DMS79 (cell line): Measurements from ENCODE around the gene MSI2.

Experiments
- DNase-seq: peaks from one replicate; lab custom pipeline; 2025; lab: John Stamatoyannopoulos, UW

MSI2 gene

GRCh38 chr17:57723427-57724025 is 467.2 kb downstream of the MSI2 start:
- DNase-seq = no peak

GRCh38 chr17:57724026-57724728 is 467.9 kb downstream of the MSI2 start:
- no peak for DNase-seq

- DNase-seq = no peak
These were observed 468.4 kb downstream of the MSI2 start for GRCh38 chr17:57724729-57725125.

GRCh38 chr17:57726213-57726790 is 470.0 kb downstream of the MSI2 start:
- no peak for DNase-seq

GRCh38 chr17:57726838-57727237 is 470.5 kb downstream of the MSI2 start:
- no peak for DNase-seq

- DNase-seq = no peak
These were observed 471.4 kb downstream of the MSI2 start for GRCh38 chr17:57727630-57728175.

GRCh38 chr17:57730026-57730701 is 473.8 kb downstream of the MSI2 start:
- no peak for DNase-seq

- DNase-seq = peak; percentile 89
These were observed 475.7 kb downstream of the MSI2 start for GRCh38 chr17:57732062-57732461.

GRCh38 chr17:57733085-57733484 is 476.8 kb downstream of the MSI2 start:
- no peak for DNase-seq
